Measurements from ENCODE around the gene WBP1.

Gene WBP1

DNA sequence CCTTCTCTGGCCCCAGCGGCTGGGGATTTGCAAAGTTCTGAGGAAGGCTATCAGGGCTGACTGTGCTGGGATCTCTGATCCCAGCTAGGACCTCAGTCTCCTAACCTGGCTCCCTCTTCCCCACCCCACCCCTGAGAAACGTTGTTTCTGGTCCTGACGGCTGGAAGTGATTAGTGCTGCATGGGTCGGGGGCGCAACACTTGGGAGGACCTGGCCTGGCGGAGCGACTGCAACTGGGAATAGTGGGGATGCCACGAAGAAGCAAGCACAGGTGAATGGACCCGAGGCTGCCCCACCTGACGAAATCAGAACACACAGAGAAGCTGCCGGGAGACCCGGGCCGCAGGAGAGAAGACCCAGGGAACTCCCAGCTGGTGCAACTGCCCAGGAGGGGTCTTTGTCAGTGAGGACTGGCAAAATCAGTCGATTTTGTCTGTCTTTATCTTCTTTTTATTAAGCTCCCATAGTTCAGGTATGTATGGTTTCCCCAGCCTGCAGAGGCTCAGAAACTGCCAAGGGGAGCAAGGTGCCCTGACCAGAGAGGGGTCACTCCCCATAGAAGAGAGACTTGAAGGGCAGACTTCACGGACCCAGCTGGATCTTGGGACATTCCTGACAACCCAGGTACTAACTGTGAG is 41.8 kb downstream of the WBP1 start:
- H3K27me3 ChIP-seq (ENCODE audit: insufficient read depth, low read length), result peaks cover 25% of the 10 kb centered on the region; the same call in 1 of the 2 replicates
- H3K36me3 ChIP-seq (ENCODE audit: insufficient read depth, low read length), result peaks cover 5% of the 10 kb centered on the region
- H3K9me3 ChIP-seq (ENCODE audit: low read length), result no peaks in the 10 kb centered on the region
- peaks cover 15% of the 10 kb centered on the region for H3K4me1 ChIP-seq (ENCODE audit: insufficient read depth, low read length, severe bottlenecking)
- no peak overlapping the region for H3K4me2 ChIP-seq (ENCODE audit: low read length)
- H3F3A ChIP-seq (ENCODE audit: insufficient read depth, low read length), result no peaks in the 10 kb centered on the region
- no peak overlapping the region for H3K4me3 ChIP-seq (ENCODE audit: low read depth, low read length, poor library complexity, severe bottlenecking)
- H4K20me1 ChIP-seq (ENCODE audit: insufficient read depth, low read length), result no peaks in the 10 kb centered on the region
- H3K9ac ChIP-seq (ENCODE audit: low read length), result no peak overlapping the region
- H3K27ac ChIP-seq (ENCODE audit: low read depth, low read length, poor library complexity, severe bottlenecking), result no peak overlapping the region
- TF ChIP-seq, protein P1, sequence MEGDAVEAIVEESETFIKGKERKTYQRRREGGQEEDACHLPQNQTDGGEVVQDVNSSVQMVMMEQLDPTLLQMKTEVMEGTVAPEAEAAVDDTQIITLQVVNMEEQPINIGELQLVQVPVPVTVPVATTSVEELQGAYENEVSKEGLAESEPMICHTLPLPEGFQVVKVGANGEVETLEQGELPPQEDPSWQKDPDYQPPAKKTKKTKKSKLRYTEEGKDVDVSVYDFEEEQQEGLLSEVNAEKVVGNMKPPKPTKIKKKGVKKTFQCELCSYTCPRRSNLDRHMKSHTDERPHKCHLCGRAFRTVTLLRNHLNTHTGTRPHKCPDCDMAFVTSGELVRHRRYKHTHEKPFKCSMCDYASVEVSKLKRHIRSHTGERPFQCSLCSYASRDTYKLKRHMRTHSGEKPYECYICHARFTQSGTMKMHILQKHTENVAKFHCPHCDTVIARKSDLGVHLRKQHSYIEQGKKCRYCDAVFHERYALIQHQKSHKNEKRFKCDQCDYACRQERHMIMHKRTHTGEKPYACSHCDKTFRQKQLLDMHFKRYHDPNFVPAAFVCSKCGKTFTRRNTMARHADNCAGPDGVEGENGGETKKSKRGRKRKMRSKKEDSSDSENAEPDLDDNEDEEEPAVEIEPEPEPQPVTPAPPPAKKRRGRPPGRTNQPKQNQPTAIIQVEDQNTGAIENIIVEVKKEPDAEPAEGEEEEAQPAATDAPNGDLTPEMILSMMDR (IDR thresholded peaks at IDR 0.05; ENCODE audit: low read length), result no peak
- no peak for TF ChIP-seq EZH2 (IDR thresholded peaks at IDR 0.05; ENCODE audit: borderline replicate concordance, low read length)
- H2AFZ ChIP-seq (ENCODE audit: low read length), result no peak overlapping the region
- no peaks in the 10 kb centered on the region for H3K79me2 ChIP-seq (ENCODE audit: insufficient read depth, low read length)
- H3K9me2 ChIP-seq (ENCODE audit: low read depth, low read length), result no peaks in the 10 kb centered on the region

DNA sequence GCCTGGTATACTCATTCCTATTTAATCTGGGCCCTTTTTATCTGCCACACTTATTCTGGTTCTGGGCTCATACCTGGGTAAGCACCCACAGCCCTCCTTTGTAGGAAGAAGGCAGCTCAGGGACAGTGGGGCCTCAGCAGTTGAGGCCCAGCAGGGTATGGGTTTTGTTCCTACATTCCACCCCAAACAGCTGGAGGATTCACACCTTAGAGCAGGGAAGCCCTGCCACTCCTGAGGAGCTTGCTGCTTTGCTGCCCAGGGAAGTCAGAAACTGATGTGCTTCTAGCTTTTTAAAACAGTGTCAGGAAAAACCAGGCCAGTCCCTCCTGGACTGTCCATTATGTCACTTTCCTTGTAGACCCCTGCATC is 42.3 kb downstream of the WBP1 start:
- TF ChIP-seq EZH2 (IDR thresholded peaks at IDR 0.05; ENCODE audit: borderline replicate concordance, low read length), result no peak
- TF ChIP-seq, protein P1 (IDR thresholded peaks at IDR 0.05; ENCODE audit: low read length), result no peak
- Histone ChIP-seq H3K9me2 (ENCODE audit: low read depth, low read length) (no peaks in the 10 kb centered on the region), H4K20me1 (ENCODE audit: insufficient read depth, low read length) (no peaks in the 10 kb centered on the region), H3K27ac (ENCODE audit: low read depth, low read length, poor library complexity, severe bottlenecking) (no peak overlapping the region), H3K36me3 (ENCODE audit: insufficient read depth, low read length) (peaks cover 11% of the 10 kb centered on the region), H3K27me3 (ENCODE audit: insufficient read depth, low read length) (peaks cover 25% of the 10 kb centered on the region; the same call in 1 of the 2 replicates), H3F3A (ENCODE audit: insufficient read depth, low read length) (no peaks in the 10 kb centered on the region), H3K79me2 (ENCODE audit: insufficient read depth, low read length) (no peaks in the 10 kb centered on the region), H3K4me2 (ENCODE audit: low read length) (no peak overlapping the region), H3K9me3 (ENCODE audit: low read length) (no peaks in the 10 kb centered on the region), H2AFZ (ENCODE audit: low read length) (no peak overlapping the region), H3K9ac (ENCODE audit: low read length) (no peak overlapping the region), H3K4me1 (ENCODE audit: insufficient read depth, low read length, severe bottlenecking) (peaks cover 17% of the 10 kb centered on the region), H3K4me3 (ENCODE audit: low read depth, low read length, poor library complexity, severe bottlenecking) (no peak overlapping the region)

DNA sequence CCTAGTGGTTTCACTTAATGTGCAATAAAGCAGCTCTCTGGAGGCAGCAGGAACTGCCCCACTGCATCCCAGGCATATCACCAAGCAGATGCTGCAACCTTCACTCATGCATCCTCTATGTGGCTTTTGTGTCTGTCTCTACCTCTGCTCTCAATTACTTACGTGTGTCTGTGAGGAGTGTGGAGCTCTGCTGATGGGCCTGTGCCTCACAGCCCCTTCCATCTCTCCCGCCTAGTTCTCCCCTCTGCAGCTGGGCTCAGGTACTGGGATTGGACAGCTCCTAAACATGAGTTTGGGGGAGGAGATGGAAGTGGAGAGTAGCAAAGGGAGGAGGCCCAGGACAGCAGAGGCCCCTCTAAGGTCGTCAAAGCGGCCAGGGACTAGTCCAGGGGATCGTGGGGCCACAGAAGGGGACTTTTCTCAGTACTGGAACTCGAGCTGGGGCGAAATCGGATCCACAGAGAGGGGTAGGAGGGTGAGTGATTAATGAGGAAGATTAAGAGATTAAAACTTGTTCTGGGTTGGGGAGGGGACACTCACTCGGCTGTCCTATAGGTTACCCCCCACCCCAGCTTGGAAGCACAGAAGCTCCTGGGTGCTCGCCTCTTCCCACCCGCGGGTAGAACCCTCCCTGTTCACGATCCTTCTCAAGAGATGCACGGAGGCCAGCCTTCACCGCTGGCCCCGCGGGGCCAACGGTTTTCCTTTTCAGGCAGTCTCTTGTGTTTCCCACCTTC is 43.3 kb downstream of the WBP1 start:
- no peaks in the 10 kb centered on the region for H3K79me2 ChIP-seq (ENCODE audit: insufficient read depth, low read length)
- no peak for TF ChIP-seq EZH2 (IDR thresholded peaks at IDR 0.05; ENCODE audit: borderline replicate concordance, low read length)
- TF ChIP-seq, protein P1 (IDR thresholded peaks at IDR 0.05; ENCODE audit: low read length), result no peak
- H2AFZ ChIP-seq (ENCODE audit: low read length), result no peak overlapping the region
- no peaks in the 10 kb centered on the region for H3F3A ChIP-seq (ENCODE audit: insufficient read depth, low read length)
- no peak overlapping the region for H3K4me2 ChIP-seq (ENCODE audit: low read length)
- no peaks in the 10 kb centered on the region for H3K9me3 ChIP-seq (ENCODE audit: low read length)
- no peaks in the 10 kb centered on the region for H3K9me2 ChIP-seq (ENCODE audit: low read depth, low read length)
- H3K4me1 ChIP-seq (ENCODE audit: insufficient read depth, low read length, severe bottlenecking), result peaks cover 25% of the 10 kb centered on the region
- peaks cover 25% of the 10 kb centered on the region; the same call in 1 of the 2 replicates for H3K27me3 ChIP-seq (ENCODE audit: insufficient read depth, low read length)
- no peaks in the 10 kb centered on the region for H4K20me1 ChIP-seq (ENCODE audit: insufficient read depth, low read length)
- H3K27ac ChIP-seq (ENCODE audit: low read depth, low read length, poor library complexity, severe bottlenecking), result no peak overlapping the region
- H3K4me3 ChIP-seq (ENCODE audit: low read depth, low read length, poor library complexity, severe bottlenecking), result no peak overlapping the region
- H3K36me3 ChIP-seq (ENCODE audit: insufficient read depth, low read length), result peaks cover 17% of the 10 kb centered on the region
- H3K9ac ChIP-seq (ENCODE audit: low read length), result no peak overlapping the region

All from OCI-LY1 (cell line).